HG03469 (cell line): ENCODE results near the gene DAGLA.

Source experiments
- ATAC-seq: cut with Tn5 transposase; IDR thresholded peaks from one replicate; pipeline ENCODE4 v1.9.1; 2021; ENCODE audit warnings: mild to moderate bottlenecking, moderate library complexity, moderate number of reproducible peaks; ENCODE audit not compliant: unreplicated experiment

DAGLA gene

DNA sequence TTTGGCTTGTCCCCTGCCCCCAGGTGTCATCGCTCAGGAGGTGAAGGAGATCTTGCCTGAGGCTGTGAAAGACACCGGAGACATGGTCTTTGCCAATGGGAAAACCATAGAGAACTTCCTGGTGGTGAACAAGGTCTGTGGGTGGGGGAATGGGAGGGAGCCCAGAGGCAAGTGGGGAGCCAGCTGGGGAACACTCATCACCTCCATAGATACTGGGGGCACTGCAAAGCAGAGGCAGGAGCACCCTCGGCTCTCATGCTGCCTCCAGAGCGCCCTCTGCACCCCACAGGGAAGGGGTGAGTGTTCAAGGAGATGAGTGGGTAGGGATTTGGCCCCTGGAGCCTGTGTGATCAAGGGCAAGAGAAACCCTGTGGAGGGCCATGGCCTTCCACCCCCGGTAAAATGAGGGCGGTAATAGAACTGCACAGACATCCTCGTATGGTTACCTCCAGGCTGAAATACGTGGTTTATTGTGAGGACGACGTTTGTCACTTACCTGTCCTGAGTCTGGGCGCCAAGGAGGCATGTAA, 98.2 kb downstream of the DAGLA start:
- no peak for ATAC-seq

DNA sequence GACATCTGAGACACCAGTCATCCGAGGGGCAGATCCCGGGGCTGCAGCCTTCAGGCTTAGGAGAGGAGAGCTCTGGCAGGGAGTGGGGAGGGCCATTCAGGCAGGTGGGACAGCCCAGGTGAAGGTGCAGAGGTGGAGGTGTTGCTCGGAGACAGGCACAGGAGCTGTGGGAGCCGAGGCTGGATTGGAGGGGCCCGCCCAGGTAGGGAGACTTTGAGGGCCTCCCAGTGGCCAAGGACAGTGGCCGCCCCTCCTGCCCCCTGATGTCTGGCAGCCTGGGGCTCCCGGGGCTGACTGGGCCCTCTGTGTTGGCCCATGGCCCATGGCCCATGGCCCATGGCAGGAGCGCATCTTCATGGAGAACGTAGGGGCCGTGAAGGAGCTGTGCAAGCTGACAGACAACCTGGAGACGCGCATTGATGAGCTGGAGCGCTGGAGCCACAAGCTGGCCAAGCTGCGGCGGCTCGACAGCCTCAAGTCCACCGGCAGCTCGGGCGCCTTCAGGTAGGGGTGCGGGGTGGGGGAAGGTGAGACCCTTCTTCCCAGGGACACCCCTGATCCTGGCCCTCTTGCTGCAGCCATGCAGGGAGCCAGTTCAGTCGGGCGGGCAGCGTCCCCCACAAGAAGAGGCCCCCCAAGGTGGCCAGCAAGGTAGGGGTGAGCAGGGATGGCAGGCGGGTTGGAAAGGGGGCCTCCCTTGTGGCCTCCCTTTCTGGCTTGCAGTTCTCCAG, 98.9 kb downstream of the DAGLA start:
- no peak for ATAC-seq

DNA sequence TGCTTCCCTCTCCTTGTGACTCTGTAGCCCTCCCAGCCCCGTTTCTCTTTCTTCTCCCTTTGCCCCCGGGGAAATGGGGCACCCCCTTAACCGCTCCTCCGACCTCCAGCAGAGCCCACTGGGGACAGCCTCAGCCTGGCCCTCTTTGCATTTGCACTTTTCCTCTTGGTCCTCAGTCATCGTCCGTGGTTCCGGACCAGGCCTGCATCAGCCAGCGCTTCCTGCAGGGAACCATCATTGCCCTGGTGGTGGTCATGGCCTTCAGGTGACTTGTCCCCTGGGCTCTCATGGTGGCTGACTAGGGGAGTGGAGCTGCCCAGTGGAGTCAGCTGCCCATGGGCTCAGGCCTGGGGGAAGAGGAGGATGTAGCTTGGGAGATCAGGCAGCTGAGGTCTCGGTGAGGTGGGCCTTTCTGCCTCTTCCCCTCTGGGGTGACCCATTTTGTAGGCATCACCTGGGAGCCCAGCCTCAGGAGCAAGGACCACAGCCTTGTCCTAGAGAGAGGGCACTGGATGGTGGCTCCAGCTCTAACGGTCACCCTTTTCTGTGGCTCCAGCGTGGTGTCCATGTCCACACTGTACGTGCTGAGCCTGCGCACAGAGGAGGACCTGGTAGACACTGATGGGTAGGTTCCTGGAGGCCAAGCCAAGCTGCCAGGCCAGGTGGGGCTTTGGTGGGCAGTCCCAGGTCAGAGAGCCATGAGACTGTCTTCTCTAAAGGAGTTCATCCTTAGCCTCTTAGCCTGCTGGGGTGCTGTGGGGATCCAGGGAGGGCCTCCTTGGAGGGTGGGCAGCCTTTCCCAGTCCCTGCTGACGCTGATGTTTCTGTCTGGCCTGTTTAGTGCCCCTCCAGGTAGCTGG, 99.7 kb downstream of the DAGLA start:
- ATAC-seq: no peak

DNA sequence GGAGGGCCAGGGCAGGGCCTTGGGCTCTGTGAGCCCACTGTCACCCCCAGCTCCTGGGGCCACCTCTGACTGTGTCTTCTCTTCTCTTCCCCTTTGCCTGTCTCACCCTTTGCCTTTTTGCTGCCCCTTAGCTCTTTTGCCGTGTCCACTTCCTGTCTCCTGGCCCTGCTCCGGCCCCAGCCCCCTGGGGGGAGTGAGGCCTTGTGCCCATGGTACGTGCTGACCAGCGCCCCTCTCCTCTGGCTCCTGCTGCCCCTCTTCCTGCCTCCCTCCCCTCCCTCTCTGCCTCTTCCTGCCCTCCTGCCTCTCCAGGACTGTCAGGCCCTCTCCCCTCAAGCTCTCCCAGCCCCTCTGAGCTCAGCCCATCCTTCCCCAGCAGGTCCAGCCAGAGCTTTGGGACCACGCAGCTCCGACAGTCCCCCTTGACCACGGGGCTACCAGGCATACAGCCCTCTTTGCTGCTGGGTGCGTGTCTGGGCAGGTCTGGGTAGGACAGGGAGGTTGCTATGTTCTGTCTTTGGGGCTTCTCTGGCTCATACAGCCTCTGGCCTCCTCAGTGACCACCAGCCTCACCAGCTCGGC, 100.5 kb downstream of the DAGLA start:
- no peak for ATAC-seq

DNA sequence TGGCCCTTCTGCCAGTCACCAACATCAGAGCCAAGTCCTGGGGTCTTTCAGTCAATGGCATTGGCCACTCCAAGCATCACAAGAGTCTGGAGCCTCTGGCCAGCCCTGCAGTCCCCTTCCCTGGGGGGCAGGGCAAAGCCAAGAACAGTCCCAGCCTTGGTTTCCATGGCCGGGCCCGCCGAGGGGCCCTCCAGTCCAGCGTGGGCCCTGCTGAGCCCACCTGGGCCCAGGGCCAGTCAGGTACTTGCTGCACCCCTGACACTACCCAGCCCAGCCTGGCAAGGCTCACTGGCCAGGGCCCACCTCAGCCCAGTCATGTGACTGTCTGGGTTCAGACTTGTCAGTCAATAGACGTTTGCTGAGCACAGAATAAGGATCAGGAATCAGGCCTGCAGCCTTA, 101.4 kb downstream of the DAGLA start:
- no peak for ATAC-seq

DNA sequence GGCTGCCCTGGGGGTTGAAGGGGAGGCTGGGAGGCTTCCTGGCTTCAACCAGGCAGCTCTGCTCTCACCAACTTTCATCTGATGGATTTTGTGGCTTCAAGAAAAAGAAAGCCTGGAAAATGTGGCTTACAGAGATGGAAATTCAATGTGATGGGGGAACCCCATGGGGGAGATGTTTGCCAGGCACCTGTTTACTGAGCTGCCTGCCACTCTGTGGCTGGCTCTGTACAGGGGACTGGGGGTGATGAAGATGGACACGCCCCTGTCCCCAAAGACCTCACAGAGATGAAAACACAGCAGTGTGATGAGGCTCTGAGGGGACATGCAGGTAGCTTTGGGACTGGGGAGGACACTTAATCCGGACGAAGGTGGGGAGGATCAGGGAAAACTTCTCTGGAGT, 102.1 kb downstream of the DAGLA start:
- ATAC-seq: no peak

DNA sequence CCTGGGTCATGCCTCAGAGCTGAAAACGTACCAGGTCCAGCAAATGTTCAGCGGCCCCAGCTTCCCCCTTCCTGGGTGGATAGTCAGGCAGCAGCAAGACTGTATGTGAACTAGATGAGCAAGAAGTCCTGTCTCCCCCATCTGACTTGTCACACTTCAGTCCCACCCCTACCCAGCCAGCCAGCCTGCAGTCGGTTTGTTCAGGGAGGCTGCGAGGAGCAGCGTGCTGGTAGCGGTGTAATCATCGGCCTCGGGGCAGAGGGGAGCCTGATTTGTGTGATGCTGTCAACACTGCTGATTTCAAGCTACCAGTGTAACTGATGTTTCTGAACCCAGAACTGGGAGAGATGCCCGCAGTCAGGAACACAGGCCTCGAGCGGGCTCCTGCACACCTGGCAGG, 102.7 kb downstream of the DAGLA start:
- no peak for ATAC-seq

DNA sequence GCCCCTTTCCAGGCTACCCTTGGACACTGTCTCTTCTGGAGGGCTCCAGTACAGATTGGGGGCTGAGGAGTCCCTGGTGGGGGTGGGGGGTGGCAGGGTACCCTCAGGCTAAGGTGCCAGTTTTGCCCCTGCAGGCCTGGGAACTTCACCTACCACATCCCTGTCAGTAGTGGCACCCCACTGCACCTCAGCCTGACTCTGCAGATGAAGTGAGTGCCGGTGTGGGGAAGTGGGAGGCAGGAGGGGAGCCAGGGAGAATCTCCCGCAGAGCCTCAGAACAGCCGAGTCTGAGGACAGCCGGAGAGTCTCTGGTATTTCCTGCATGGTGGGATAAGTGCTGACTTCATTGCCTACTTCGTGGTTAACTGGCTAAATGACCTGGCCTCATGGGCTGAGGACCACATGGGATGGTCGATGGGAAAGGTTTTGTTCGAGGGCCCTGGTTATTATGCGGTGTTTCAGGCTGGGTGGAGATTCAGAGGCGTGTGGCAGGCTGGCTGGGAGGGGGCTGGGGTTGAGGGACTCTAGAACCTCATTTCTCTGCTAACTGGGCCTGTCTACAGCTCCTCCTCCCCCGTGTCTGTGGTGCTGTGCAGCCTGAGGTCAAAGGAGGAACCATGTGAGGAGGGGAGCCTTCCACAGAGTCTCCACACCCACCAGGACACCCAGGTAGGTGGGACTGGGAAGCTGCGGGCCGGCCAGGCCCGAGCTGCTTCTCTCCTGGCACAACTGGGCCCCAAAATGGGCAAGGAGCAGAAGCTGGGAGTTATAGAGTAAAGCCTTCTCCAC, 103.7 kb downstream of the DAGLA start:
- no peak for ATAC-seq

DNA sequence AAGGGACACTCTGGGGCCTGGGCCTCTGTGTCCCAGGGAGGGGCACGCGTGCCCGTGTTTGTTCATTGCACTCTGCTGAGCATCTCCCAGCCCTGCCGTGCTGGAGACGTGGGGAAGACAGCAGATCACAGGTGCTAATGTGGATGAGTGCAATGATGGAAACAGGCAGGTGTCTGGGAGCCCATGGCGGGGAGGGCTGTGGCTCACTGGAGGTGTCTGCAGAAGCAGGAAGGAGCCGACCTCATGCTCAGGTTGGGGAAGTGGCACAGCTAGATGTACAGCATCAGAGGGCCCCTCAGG, 104.3 kb downstream of the DAGLA start:
- ATAC-seq: no peak

DNA sequence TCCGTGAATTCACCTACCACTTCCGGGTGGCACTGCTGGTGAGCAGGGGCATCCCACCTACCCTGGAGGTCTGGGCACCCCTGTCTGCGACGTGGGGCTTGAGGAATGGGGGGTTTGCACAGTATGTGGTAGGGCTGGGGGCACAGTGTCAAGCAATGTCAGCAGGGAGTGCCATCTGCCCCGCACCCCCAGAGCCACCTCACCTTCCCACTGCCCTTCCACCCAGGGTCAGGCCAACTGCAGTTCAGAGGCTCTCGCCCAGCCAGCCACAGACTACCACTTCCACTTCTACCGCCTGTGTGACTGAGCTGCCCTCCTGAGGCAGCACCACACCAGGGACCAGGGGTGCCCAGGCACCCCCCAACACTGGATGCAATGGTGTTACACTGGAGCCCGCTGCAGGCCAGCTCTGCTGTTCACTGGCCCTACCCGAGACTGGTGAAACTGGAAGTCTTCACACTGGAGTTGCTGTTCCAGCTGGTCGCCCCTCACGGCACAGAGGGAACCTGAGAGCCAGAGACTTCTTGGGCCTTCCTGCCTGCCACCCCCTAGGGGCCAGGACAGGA, 105.7 kb downstream of the DAGLA start:
- no peak for ATAC-seq

DNA sequence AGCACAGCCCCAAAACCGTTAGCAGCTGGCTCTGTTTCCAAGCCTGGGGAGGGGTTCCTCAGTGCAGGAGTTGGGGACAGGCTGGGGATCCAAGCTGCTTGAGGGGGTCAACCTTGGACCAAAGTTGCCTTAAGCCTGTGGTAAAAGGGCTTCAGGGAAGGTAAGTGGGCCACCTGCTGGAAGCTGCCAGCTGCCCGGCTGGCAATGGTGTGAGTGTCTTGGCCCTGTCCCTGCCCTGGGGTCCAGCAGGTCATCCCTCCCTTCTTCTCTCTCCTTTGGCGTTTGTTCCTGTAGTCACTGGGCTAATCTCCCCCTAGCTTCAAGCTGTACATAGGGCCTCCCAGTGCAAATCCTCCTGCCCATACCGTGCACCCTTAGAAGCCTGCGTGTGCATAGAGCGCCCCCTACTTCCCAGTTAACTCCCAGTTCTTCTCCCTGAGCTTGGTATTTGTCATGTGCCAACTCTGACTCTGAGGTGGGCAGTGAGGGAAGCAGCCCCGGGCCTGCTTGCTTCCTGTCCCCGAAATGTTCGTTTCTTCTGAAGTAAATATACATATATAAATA, 107.8 kb downstream of the DAGLA start:
- no peak for ATAC-seq

DNA sequence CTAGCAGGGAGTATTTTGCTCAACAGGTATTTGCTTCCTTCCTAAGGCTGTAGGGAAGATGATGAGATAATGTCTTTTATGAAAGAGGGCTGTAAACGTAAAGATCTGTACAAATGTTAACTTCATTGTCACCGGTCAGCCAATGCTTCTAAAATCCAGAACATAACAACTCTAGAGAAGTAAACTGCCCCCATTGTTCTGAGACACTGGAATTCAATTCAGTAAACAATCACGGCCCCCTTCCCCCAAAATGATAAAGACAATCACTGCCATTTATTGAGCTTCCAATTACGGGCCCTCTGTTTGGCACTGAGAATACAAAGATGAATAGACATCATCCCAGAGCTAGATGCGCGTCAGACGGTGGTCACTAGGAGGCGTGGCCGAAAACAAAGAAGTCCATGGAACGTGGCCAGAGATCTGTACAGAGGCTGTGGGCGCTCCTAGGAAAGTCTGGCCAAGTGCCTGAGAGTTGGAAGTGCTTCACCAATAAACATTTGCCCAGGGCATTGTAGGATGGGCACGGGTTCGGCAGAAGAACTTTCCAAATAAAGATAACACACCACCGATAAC, 111.6 kb downstream of the DAGLA start:
- ATAC-seq: no peak

DNA sequence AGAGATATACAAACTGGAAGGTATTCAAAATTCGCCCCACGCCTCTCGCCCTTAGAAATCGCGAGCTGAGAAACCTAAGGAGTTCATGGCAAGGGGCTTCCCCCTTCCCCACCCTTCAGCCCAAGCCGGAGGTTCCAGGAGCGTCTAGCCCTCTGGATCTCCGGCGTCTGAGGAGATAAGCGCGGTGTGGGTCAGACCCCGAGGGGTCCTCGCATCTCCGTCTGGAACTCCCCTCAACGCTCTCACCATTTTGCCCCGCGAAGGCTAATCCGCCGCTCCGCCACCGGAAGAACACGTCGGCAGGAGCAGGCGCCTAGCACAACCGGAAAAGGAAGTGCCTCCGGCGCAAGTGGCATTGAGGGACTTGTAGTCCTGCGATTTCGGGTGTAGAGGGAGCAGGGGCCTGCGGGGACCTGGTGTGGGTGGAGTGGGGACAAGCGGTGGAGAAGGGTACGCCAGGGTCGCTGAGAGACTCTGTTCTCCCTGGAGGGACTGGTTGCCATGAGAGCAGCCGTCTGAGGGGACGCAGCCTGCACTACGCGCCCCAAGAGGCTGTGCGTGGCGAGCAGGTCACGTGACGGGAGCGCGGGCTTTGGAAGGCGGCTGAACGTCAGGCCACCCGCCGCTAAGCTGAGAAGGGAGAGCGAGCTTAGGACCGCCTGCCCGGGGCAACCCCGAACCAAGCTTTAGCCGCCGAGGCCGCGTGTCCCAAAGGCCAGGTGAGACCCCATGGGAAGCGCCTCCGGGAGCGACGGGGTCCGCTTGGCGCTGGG, 112.3 kb downstream of the DAGLA start, which contains the start of the genes FEN1 and TMEM258:
TSS of gene FEN1 (plus strand) at position 602 of the 773 bp plus-strand sequence. CDS start 2,451 bp downstream, outside the sequence.
TSS of gene TMEM258 (minus strand) at position 290 of the 773 bp plus-strand sequence. CDS start at position 249, 41 bp downstream.
- ATAC-seq: peak; percentile 65

DNA sequence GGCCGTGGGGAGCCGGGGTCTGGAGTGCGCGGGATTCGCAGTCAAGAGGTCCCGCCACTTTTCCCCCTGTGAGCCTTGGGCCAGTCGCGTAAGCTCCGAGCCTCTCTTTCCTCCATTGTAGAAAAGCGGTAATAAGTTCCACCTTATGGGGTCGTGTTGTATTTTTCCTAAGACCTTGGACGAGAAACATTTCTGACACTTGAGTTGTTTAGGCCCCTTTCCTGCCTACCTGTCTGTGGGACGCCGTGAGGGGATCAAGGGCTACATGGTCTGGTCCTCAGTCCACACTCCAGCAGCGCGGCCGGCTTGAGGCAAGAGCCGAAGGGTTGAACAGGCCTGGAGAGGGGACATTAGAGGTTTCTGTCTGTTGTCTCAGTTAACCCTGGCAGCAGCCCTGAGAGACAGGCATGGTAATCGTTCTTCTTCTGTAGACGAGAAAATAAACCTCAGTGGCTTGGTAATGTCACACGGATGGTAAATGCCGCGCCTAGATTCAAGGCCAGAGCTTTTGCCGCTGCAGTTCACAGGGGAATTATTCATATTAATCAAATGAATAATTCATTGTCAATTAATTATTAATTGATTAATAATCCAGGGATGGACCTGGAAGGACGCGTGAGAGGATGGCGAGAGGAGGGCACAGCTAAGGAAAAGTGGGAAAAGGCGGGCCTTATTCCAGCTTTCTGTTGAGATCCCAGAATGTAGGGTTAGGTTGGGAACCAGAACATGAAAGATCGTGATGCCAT, 113.1 kb downstream of the DAGLA start:
- ATAC-seq: no peak

DNA sequence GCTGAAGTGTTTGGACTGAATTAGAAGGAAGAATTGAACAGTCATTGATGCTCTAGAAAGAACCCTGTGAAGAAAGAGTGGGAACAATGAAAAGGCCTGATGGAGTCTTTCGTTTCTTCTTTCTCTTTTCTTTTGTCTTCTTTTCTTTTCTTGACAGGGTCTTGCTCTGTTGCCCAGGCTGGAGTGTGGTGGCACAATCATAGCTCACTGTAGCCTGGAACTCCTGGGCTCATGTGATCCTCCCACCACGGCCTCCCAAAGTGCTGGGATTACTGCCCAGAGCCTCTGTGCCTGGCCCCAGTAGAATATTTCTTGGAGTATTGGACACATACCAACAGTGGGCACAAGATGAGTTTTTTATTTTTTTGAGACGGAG, 113.6 kb downstream of the DAGLA start:
- no peak for ATAC-seq

DNA sequence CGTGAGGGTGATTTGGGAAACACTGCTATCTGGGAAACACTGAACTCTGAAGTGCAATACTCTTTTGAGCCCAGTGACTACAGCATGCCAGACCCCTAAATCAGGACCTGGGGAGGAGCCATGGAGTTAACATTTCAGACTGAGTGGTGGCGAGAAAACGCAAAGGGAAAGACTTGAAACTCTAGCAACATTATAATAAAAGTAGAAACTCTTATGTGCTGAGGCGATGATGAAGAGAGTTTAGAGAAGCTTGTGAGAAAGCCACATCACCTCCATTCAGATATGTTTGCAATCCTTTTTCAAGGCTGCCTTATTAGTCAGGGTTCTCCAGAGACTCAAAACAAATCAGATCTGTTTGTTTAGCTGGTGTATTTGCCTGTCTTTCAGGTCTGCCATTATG, 114.4 kb downstream of the DAGLA start:
- ATAC-seq: no peak

DNA sequence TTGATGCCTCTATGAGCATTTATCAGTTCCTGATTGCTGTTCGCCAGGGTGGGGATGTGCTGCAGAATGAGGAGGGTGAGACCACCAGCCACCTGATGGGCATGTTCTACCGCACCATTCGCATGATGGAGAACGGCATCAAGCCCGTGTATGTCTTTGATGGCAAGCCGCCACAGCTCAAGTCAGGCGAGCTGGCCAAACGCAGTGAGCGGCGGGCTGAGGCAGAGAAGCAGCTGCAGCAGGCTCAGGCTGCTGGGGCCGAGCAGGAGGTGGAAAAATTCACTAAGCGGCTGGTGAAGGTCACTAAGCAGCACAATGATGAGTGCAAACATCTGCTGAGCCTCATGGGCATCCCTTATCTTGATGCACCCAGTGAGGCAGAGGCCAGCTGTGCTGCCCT, 115.3 kb downstream of the DAGLA start:
- no peak for ATAC-seq

DNA sequence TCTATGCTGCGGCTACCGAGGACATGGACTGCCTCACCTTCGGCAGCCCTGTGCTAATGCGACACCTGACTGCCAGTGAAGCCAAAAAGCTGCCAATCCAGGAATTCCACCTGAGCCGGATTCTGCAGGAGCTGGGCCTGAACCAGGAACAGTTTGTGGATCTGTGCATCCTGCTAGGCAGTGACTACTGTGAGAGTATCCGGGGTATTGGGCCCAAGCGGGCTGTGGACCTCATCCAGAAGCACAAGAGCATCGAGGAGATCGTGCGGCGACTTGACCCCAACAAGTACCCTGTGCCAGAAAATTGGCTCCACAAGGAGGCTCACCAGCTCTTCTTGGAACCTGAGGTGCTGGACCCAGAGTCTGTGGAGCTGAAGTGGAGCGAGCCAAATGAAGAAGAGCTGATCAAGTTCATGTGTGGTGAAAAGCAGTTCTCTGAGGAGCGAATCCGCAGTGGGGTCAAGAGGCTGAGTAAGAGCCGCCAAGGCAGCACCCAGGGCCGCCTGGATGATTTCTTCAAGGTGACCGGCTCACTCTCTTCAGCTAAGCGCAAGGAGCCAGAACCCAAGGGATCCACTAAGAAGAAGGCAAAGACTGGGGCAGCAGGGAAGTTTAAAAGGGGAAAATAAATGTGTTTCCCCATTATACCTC, 115.8 kb downstream of the DAGLA start:
- no peak for ATAC-seq
